Heart right ventricle (tissue), 16 donors: ENCODE measurements around the gene UNC80. TPM values are rescaled to one million over a fixed set of nuclear protein-coding genes. Genes with fewer than 3 reads are reported as not detected.

Experiments
- ATAC-seq, 8 donors: fragments of 200-7000 bp; cut with Tn5 transposase; one replicate each; pipeline ENCODE4 v1.9.1; 2020; ENCODE audit warnings: mild to moderate bottlenecking in 8 of 8, moderate library complexity in 8 of 8, moderate number of reproducible peaks in 1 of 8
- DNase-seq, 2 donors: peaks; one replicate each; pipeline ENCODE4 v3.0.0-alpha.2; 2020
- H3K27ac ChIP-seq, 10 donors: fragments of 200-600 bp; sonication (generic) in 2 of 10; one replicate each; pipeline versions ENCODE4 v1.5.0 to v1.8.0; 2020 to 2022; ENCODE audit warnings: mild to moderate bottlenecking in 3 of 10
- H3K27me3 ChIP-seq, 7 donors: fragments of 200-600 bp; one replicate each; pipeline ENCODE4 v1.8.0; 2021 to 2022; ENCODE audit warnings: mild to moderate bottlenecking in 2 of 7
- H3K36me3 ChIP-seq, 9 donors: fragments of 200-600 bp; sonication (generic) in 1 of 9; one replicate each; pipeline versions ENCODE4 v1.5.0 to v1.8.0; 2020 to 2022; ENCODE audit warnings: mild to moderate bottlenecking in 2 of 9
- H3K4me1 ChIP-seq, 9 donors: fragments of 200-600 bp; sonication (generic) in 1 of 9; one replicate each; pipeline versions ENCODE4 v1.5.0 to v1.8.0; 2020 to 2022; ENCODE audit warnings: mild to moderate bottlenecking in 4 of 9
- H3K4me3 ChIP-seq, 10 donors: fragments of 200-600 bp; sonication (generic) in 2 of 10; one replicate each; pipeline versions ENCODE4 v1.5.0 to v1.8.0; 2020 to 2022; ENCODE audit warnings: mild to moderate bottlenecking in 7 of 10, moderate library complexity in 2 of 10
- H3K9me3 ChIP-seq, 11 donors: fragments of 200-600 bp in 10 of 11; sonication (generic) in 2 of 11; one replicate each; pipeline versions ENCODE4 v1.5.0 to v1.8.0; 2013 to 2022; ENCODE audit warnings: mild to moderate bottlenecking in 2 of 11, control low read depth in 1 of 11, moderate library complexity in 1 of 11
- CTCF ChIP-seq, 9 donors: fragments of 200-600 bp; sonication (generic) in 2 of 9; IDR thresholded peaks; one replicate each; pipeline versions ENCODE4 v1.5.0 to v1.8.0; 2021 to 2022; ENCODE audit warnings: antibody characterized with exemption in 9 of 9, mild to moderate bottlenecking in 5 of 9, moderate library complexity in 1 of 9
- WGBS, 2 donors: extraction: QIAGEN DNeasy Blood & Tissue Kit; methylation state at CpG; one replicate each; pipeline ENCODE4 v1.1.7; 2013; ENCODE audit warnings: inconsistent platforms in 1 of 2; 5-methylcytosine and 5-hydroxymethylcytosine counted together
- intact Hi-C, 10 donors: fragments of 100-400 bp; cut with DNase I; formaldehyde crosslinking; loops; one replicate each; pipeline versions ENCODE4 v1.11.1 to v1.14.2; 2022
- polyA plus RNA-seq, 2 donors: library from polyadenylated mRNA; stranded (reverse); fragments of 200-250 nt; gene quantifications; one replicate each; pipeline ENCODE4 v1.2.3, GENCODE V29; 2013
- total RNA-seq, 10 donors: library from RNA; stranded (reverse); fragmentation: NEBNext Ultra II Directional in 3 of 10; extraction: Animal tissue kit (Norgen Biotek cat#: 25700) in 3 of 10; gene quantifications; one replicate each; pipeline versions ENCODE4 v1.2.1 to v1.2.4, GENCODE V29; 2021 to 2023
- donor health status: Arrhythmogenic right ventricular cardiomyopathy.
- donor health status: ischemic (EF 13 %, LVEDD 7.1; RV severe dilation, severe dysfunction).
- donor health status: healthy with polysubstance abuse.
- donor health status: DM: no; HTN: yes; CAD: no.
- donor health status: DM: no; HTN: no; CAD: no.
- donor health status: ischemic (EF 25% LVEDD 6.9; RV normal size, moderate dysfunction).
- donor health status: ischemic (EF 25% LVEDD 5.7; RV mildly dilated, moderate dysfunction).
- donor health status: healthy.
- donor health status: DM: yes; HTN: yes; CAD: no.
- donor health status: Ischemic cardiomyopathy.
- donor health status: ischemic (EF 35%, LVEDD 5.7; RV mildly dilated, moderate dysfunction).
- donor health status: nonischemic (EF 11% LVEDD 7.7; RV severe dilation, severe dysfunction).
- donor health status: DM: yes; HTN: yes; CAD: no.
- donor health status: PGD.
- donor health status: ischemic (EF 29% LVEDD 5.4; RV normal size, mild dysfunction).
- donor health status: nonischemic (EF 23%, LVEDD 6.1; RV moderate dilation, normal function).

UNC80 gene
- total and polyA plus RNA-seq, 12 donors = under 0.01 to 1.3 (median 0.32) TPM; not detected in 4

DNA sequence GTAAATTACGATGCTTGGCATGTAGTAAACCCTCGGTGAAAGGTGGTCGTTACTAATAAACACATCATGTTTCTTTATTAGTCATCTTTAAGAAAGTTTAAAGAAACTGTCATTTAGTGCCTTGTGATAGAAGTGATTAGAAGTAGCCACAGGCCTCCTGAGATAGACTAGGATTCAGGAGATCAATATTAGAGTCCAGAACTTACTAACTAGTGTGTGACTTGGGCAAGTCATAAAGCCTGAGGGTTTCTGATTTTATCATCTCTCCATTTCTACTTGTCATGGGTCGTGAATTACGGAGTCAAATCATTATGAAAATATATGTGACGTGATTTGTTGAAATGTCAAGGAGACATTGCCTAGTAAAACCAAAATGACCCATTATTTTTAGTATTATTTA lies 237.5 kb downstream of the UNC80 start:
- no peak overlapping the region for H3K27ac ChIP-seq
- H3K36me3 ChIP-seq = peaks cover 0 to 82% (median 1%) of the 10 kb centered on the region in 9 donors
- intact Hi-C loops = loop anchor here in 1 of 10 donors (10.0 kb wide), 1 partner anchor 166 kb away; the partner anchor contains the start of gene KANSL1L
- H3K4me3 ChIP-seq = no peak overlapping the region
- WGBS, 2 donors = 73 to 74% methylated on average over 6 of the region's 6 CpGs
- no peaks in the 10 kb centered on the region for H3K27me3 ChIP-seq
- no peak for TF ChIP-seq CTCF (IDR thresholded peaks at IDR 0.05)
- no peaks in the 10 kb centered on the region for H3K9me3 ChIP-seq
- DNase-seq (no peak), ATAC-seq (no peak)
- peaks cover 0 to 51% (median 39%) of the 10 kb centered on the region in 9 donors for H3K4me1 ChIP-seq

GRCh38 chr2:210009896-210010295 lies 238.3 kb downstream of the UNC80 start:
- no peak for ATAC-seq
- Histone ChIP-seq H3K27me3 (no peaks in the 10 kb centered on the region), H3K36me3 (peaks cover 0 to 86% (median 8%) of the 10 kb centered on the region in 9 donors), H3K27ac (no peak overlapping the region), H3K4me3 (no peak overlapping the region), H3K9me3 (no peaks in the 10 kb centered on the region), H3K4me1 (peaks cover 0 to 43% (median 31%) of the 10 kb centered on the region in 9 donors)
- TF ChIP-seq CTCF (IDR thresholded peaks at IDR 0.05) = no peak
- no peak for DNase-seq
- WGBS, 2 donors = 50 to 58% methylated on average over 3 of the region's 3 CpGs
- intact Hi-C loops = loop anchor here in 2 of 10 donors (10.0 kb wide), 2 partner anchors 55 to 165 kb away; partner anchors contain the start of gene KANSL1L (in 1 of the 2)

GRCh38 chr2:210020138-210020537 lies 248.5 kb downstream of the UNC80 start:
- DNase-seq (no peak), ATAC-seq (no peak)
- no peak for TF ChIP-seq CTCF (IDR thresholded peaks at IDR 0.05)
- no peaks in the 10 kb centered on the region for H3K27me3 ChIP-seq
- WGBS, 2 donors = 79 to 84% methylated on average over 1 of the region's 1 CpG
- no peak overlapping the region for H3K4me3 ChIP-seq
- intact Hi-C loops = no loop called here
- H3K36me3 ChIP-seq = peaks cover 0 to 100% (median 57%) of the 10 kb centered on the region in 9 donors
- no peaks in the 10 kb centered on the region for H3K4me1 ChIP-seq
- no peaks in the 10 kb centered on the region for H3K9me3 ChIP-seq
- H3K27ac ChIP-seq = no peak overlapping the region

GRCh38 chr2:210022824-210023223 lies 251.2 kb downstream of the UNC80 start:
- intact Hi-C loops = no loop called here
- Histone ChIP-seq H3K27me3 (no peaks in the 10 kb centered on the region), H3K4me1 (peaks cover 0 to 2% (median 0%) of the 10 kb centered on the region in 9 donors), H3K27ac (no peak overlapping the region), H3K4me3 (no peak overlapping the region), H3K36me3 (peaks cover 0 to 100% (median 51%) of the 10 kb centered on the region in 9 donors), H3K9me3 (no peaks in the 10 kb centered on the region)
- 89 to 95% methylated on average over 3 of the region's 3 CpGs for WGBS, 2 donors
- no peak for DNase-seq
- ATAC-seq = no peak
- TF ChIP-seq CTCF (IDR thresholded peaks at IDR 0.05) = no peak
